Measurements from ENCODE around the gene M1AP.

M1AP gene, protein sequence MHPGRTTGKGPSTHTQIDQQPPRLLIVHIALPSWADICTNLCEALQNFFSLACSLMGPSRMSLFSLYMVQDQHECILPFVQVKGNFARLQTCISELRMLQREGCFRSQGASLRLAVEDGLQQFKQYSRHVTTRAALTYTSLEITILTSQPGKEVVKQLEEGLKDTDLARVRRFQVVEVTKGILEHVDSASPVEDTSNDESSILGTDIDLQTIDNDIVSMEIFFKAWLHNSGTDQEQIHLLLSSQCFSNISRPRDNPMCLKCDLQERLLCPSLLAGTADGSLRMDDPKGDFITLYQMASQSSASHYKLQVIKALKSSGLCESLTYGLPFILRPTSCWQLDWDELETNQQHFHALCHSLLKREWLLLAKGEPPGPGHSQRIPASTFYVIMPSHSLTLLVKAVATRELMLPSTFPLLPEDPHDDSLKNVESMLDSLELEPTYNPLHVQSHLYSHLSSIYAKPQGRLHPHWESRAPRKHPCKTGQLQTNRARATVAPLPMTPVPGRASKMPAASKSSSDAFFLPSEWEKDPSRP

DNA sequence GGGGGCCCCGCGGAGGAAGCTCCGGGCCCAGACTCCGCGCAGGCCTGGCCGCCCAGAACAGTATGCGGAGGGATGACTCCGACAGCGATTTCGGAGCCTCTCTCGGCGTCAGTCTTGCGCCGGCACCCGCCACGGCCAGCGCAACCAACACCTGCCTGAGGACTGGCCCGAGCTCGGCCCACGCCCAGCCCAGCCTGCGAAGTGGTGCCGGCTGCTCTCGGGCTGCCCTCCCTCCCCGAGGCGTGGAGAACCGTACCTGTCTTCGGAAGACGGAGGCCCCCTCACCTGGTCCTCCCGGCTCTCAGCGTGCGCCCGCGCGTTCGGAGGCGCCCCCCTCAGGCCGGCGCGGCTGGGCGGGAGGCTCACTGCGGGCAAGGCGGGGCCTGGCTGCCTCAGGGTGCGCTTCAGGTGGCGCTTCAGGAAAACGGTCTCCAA, at the start of gene M1AP:
Gene M1AP, minus strand, starts transcription at position 322 of the 435 bp plus-strand sequence. CDS start 8,055 bp downstream, outside the sequence.
- no peak for DNase-seq (ENCODE audit: low spot score)

DNA sequence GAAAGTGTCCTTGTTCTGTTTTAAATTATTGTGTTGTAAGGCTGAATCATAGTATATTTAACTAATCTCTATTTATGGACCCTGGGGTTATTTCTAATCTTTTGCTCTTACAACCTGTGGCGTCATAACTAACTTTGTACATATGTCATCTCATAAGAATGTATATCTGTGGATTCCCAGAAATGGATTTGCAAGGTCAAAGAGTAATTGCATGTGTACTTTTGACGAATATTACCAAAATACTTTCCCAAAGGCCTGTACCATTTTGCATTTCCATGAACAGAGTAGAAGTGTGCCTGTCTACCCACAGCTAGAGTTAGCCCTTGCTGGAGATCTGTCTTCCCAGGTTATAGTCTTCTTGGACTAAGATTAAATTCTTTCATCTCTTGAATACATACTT, 48.7 kb upstream of the M1AP start:
- no peak for DNase-seq (ENCODE audit: low spot score)

GRCh38 chr2:74695663-74696062, 47.5 kb upstream of the M1AP start:
- no peak for DNase-seq (ENCODE audit: low spot score)

- no peak for DNase-seq (ENCODE audit: low spot score)
Measured at GRCh38 chr2:74694281-74694680, 46.2 kb upstream of the M1AP start.

- DNase-seq (ENCODE audit: low spot score): no peak
Measured at GRCh38 chr2:74693668-74694067, 45.5 kb upstream of the M1AP start.

- no peak for DNase-seq (ENCODE audit: low spot score)
Measured at GRCh38 chr2:74693213-74693612, 45.1 kb upstream of the M1AP start.

DNA sequence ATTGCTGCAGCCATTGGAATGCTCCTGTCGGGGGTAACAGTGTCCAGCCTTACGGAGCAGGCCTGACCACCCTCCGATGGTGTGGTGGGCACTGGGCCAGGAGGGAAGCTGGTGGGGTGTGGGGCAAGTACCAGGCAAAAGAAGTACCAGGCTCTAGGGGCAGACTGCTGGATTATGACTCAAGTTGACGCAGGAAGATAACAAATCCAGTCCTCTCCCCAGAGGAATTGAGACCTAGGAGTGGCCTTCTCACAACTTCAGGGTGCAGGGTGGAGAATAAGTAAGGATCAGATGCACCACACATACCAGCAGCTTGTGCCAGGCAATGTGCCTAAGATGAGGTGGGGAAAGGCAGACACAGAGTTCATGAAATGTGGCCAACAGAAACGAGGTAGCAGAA, 43.8 kb upstream of the M1AP start:
- no peak for DNase-seq (ENCODE audit: low spot score)

DNA sequence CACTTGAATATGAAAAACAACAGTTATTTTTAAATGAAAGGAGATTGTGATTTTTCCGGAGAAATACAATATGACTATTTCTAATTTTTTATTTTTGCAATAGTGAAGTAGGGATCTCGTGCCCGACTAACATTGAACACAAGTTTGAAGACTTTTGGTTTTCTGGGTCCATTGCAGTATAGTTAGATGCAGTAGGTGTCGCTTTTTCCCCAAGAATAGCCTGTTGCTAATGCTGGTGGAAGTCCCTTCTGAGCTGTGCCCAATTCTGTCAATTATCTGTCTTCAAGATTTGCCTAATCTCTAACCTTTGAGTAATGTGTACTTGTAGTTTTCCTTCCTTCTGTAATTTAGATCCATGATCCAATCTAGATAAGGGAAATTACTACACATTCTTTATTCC, 42.4 kb upstream of the M1AP start:
- peak; percentile 75 for DNase-seq (ENCODE audit: low spot score)

DNA sequence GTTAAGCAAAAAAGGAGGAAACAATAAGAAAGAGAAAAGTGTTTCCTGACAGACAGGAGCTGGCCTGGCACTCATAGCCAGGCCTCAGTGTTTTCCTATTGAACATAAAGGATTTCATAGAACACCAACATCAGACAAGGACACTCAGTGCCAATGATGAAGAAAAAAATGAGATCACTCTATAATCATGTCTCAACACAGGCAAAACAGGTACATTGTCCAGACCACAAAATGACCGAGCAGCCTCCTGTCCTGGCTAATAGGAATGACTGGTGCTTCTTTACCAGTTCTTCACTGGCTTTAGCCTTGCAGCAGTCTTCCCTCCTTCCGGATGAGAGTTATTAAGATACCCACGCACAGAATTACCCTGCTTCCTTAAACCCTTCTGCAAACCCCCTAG, 41.5 kb upstream of the M1AP start:
- no peak for DNase-seq (ENCODE audit: low spot score)

- no peak for DNase-seq (ENCODE audit: low spot score)
Measured at GRCh38 chr2:74688881-74689280, 40.8 kb upstream of the M1AP start.

DNA sequence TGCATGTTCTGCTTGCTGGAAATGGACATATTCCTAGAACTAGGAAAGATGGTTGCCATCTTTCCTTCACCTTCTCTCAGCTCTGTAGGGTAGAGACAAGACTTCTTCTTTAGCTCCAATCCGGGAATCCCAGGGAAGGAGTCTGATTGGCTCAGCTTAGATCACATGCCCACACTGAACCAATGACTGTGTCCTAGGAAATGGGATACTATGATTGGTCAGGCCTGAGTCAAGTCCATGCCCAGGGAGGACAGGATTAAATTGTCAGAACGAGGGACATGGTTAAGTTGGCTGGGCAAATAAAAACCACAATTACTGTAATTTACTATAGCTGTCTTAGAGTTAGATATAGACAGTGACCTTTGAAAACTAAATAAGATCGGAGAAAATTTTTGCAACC, 37.3 kb upstream of the M1AP start:
- DNase-seq (ENCODE audit: low spot score): no peak

DNA sequence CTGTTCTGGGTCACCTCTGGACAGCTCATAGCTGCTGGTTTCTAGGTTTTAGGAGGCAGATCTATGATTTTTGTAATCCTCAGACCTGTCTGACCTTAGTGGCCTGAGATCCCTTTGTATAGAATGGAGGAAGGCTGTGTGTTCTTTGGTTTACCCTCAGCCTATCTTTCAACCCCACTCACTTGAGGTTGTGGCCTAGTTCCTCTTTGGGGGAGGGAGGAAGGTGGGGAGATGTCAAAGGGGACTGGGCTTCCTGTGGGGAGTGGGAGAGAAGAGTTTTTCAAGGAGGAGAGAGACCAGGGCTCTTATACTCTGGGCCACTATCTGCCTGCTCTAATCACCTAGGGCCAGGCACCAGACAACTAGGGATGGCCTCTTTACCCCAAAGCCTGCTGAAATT, 34.4 kb upstream of the M1AP start:
- no peak for DNase-seq (ENCODE audit: low spot score)

GRCh38 chr2:74679615-74680014, 31.5 kb upstream of the M1AP start:
- no peak for DNase-seq (ENCODE audit: low spot score)

DNA sequence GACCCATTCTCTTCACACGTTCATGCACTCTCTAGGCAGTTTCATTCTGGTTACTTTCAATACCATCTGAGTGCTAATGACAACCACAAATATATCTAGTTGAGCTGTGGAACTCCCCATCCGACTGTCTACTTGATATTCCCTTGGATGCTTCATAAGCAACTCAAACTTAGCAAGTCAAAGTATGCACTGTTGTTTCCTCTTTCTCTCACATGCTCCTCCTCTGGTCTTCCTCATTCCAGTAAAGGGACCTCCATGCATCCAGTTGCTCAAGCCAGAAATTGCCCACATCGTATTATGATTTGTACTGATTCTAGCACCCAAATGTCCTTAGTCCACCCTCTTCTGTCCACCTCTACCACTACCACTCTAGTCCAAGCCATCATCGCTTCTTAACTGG, 28.2 kb upstream of the M1AP start:
- DNase-seq (ENCODE audit: low spot score): no peak

GRCh38 chr2:74675090-74675489, 27.0 kb upstream of the M1AP start:
- DNase-seq (ENCODE audit: low spot score): no peak

GRCh38 chr2:74673826-74674528, 25.8 kb upstream of the M1AP start:
- DNase-seq (ENCODE audit: low spot score): no peak

- no peak for DNase-seq (ENCODE audit: low spot score)
Measured at GRCh38 chr2:74671479-74671878, 23.3 kb upstream of the M1AP start.

GRCh38 chr2:74670263-74670662, 22.1 kb upstream of the M1AP start:
- DNase-seq (ENCODE audit: low spot score): no peak

- DNase-seq (ENCODE audit: low spot score): no peak
Measured at GRCh38 chr2:74668087-74668486, 20.0 kb upstream of the M1AP start.

DNA sequence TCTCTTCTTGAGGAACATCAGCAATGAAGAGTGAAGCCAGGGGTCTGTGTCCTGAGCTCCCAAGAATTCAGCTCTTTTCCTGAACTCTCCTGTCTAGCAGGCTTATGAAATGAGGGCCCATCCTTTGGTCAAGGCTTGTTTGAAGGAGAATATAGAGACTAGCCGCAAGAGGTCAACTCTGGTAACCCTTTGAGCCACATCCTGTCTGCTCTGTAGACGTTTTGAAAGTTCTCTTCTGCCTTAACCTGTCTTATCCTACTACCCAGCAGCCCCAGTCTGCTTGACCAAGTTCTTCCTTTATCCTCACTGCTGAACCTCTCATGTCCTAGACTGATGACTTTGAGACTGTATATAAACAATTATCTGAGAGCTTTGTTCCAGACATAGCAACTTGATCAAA, 11.3 kb upstream of the M1AP start:
- DNase-seq (ENCODE audit: low spot score): no peak

DNA sequence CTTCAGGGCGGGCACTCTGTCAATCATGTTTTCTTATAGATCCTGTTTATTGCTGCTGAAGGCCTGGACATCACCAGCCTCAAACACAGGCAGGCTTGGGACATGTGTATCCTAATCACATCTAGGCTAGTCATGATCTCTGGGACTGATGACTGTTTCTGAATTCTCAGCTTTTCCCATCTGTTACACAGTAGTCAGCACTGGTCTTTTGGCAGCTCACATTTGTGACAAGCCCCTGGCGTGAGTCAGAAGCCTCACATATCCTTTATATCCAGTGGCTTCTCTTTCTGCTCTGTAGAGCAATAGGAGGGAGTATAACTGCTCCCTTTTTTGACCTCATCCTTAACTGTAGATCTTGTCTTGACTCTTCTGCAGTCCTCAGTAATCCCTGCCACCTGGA, 10.4 kb upstream of the M1AP start:
- DNase-seq (ENCODE audit: low spot score): no peak

DNA sequence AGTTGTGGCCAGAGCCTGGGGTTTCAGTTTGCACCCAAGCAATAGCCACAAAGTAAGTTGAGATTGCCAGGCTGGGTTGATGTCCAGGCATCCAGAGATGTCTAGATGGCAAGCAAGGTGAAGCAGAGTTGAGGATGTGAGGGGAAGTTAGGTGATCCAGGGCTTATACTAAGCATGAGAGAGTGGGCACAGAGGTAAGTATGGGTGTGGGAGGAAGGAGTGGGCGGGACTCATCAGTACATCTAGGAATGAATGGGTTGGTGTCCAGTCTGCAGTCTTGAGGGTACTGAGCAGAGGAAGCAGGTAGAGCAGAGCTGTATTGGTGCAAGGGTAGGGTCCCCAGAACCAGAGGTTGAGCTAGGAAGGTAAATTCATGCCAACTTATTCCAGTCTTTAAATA, 7.4 kb upstream of the M1AP start:
- no peak for DNase-seq (ENCODE audit: low spot score)

Data from SW480 (cell line).